Stimulated activated CD8-positive, alpha-beta memory T cell treated with anti-CD3 and anti-CD28 coated beads, Interleukin-4, amount 100 ng/mL, for 48 hours (primary cell): ENCODE results near the gene UBE2G2.
"Not testable (repeated sequence)": the region's sequence is repeated elsewhere in the genome, so short reads cannot be mapped to it uniquely, and the experiment has no call there.

ENCODE experiments used
- DNase-seq: peaks from one replicate; pipeline ENCODE4 v3.0.0-alpha.2; 2020

UBE2G2 gene

GRCh38 chr21:44835647-44835973, 34.0 kb upstream of the UBE2G2 start:
- no peak for DNase-seq

GRCh38 chr21:44834951-44835646, 33.5 kb upstream of the UBE2G2 start:
- no peak for DNase-seq

GRCh38 chr21:44834231-44834950, 32.8 kb upstream of the UBE2G2 start:
- no peak for DNase-seq

- no peak for DNase-seq
These were observed 32.0 kb upstream of the UBE2G2 start for GRCh38 chr21:44833663-44834062.

GRCh38 chr21:44832516-44833255, 31.1 kb upstream of the UBE2G2 start:
- not testable (repeated sequence) for DNase-seq

- no peak for DNase-seq
These were observed 29.7 kb upstream of the UBE2G2 start for GRCh38 chr21:44831227-44831860.

GRCh38 chr21:44829507-44830092, 28.0 kb upstream of the UBE2G2 start:
- no peak for DNase-seq

- no peak for DNase-seq
These were observed 26.9 kb upstream of the UBE2G2 start for GRCh38 chr21:44828362-44829056.

- no peak for DNase-seq
These were observed 21.6 kb upstream of the UBE2G2 start for GRCh38 chr21:44823179-44823660.

GRCh38 chr21:44822484-44823178, 21.0 kb upstream of the UBE2G2 start:
- DNase-seq = no peak

- DNase-seq = no peak
These were observed 19.2 kb upstream of the UBE2G2 start for GRCh38 chr21:44820851-44821250.

- no peak for DNase-seq
These were observed 17.9 kb upstream of the UBE2G2 start for GRCh38 chr21:44819283-44820243.

- DNase-seq = no peak
These were observed 17.0 kb upstream of the UBE2G2 start for GRCh38 chr21:44818640-44819011.

GRCh38 chr21:44817914-44818639, 16.5 kb upstream of the UBE2G2 start, which contains the start of gene SUMO3:
Gene SUMO3, minus strand, starts transcription at chr21:44818062. Its CDS starts 94 bp downstream, at chr21:44817968.
- DNase-seq = peak; percentile 87

GRCh38 chr21:44817506-44817880, 15.9 kb upstream of the UBE2G2 start:
- DNase-seq = peak; percentile 96

- DNase-seq = no peak
These were observed 15.3 kb upstream of the UBE2G2 start for GRCh38 chr21:44816761-44817505.

GRCh38 chr21:44815852-44816628, 14.4 kb upstream of the UBE2G2 start:
- no peak for DNase-seq

- no peak for DNase-seq
These were observed 13.6 kb upstream of the UBE2G2 start for GRCh38 chr21:44815225-44815624.
